HL-60 (cell line): Measurements from ENCODE around the gene PRRG1.

Experiments
- CTCF ChIP-seq: IDR thresholded peaks from one replicate; pipeline ENCODE4 v1.5.1; 2011; ENCODE audit warnings: low read length, control low read depth, inconsistent platforms; ENCODE audit not compliant: insufficient read depth
- GABPA ChIP-seq: IDR thresholded peaks from 2 replicates; pipeline ENCODE4 v1.6.1; 2012; ENCODE audit warnings: low read depth
- POLR2AphosphoS5 ChIP-seq: IDR thresholded peaks from 2 replicates; pipeline ENCODE4 v1.6.1; 2012; ENCODE audit warnings: low read depth
- REST ChIP-seq: IDR thresholded peaks from 2 replicates; pipeline ENCODE4 v1.6.1; 2012; ENCODE audit warnings: low read depth; ENCODE audit not compliant: insufficient replicate concordance

- TF ChIP-seq CTCF (no peak), POLR2AphosphoS5 (no peak), REST (no peak), GABPA (no peak)
These were observed 71.0 kb downstream of the PRRG1 start for GRCh38 chrX:37420185-37420584.
